NCI-H82 (cell line): ENCODE results near the gene FAM219B.

ENCODE experiments used
- DNase-seq: peaks from one replicate; lab custom pipeline; 2025; lab: John Stamatoyannopoulos, UW

Gene FAM219B

DNA sequence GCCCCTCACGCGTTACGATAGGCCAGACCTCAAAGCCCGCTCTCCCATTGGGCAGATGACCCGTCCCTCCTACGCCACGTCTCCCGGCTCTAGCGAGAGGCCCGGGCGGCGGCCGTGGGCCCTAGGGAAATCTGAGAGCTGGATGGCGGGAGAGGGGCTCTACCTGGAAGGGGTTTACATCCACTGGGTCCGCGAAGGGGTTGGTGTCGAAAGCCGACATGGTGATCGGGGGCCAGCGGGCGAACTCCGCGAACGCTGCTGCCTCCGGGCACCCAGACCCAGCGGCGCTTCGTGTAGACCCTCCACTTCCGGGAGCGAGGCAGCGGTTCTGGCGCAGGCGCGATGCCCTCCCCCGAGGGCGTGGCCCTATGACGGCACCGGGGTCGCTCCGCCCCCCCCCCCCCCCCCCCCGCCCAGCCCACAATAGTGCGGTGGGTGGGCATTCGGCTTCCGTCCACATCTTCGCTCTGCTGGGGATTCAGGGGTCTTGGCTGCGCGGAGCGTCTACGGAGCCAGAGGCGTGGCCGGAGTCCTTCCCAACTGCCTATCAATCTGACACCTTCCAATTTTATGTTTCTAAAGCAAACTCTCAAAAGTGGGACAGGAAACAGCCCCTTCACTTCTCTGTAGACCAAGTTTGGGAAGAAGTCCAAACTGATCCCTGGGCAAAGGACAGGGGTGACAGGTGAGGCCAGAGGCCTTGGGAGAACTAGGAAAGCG, 33.5 kb downstream of the FAM219B start, which contains the start of gene SCAMP2:
Gene SCAMP2, minus strand, starts transcription at position 330 of the 720 bp plus-strand sequence. Its CDS starts 110 bp downstream, at position 220.
- peak; percentile 98 for DNase-seq

- no peak for DNase-seq
These were observed 34.0 kb downstream of the FAM219B start for GRCh38 chr15:74872702-74873035.

GRCh38 chr15:74870436-74871215, 36.0 kb downstream of the FAM219B start:
- no peak for DNase-seq

GRCh38 chr15:74869726-74870407, 36.8 kb downstream of the FAM219B start:
- no peak for DNase-seq

DNA sequence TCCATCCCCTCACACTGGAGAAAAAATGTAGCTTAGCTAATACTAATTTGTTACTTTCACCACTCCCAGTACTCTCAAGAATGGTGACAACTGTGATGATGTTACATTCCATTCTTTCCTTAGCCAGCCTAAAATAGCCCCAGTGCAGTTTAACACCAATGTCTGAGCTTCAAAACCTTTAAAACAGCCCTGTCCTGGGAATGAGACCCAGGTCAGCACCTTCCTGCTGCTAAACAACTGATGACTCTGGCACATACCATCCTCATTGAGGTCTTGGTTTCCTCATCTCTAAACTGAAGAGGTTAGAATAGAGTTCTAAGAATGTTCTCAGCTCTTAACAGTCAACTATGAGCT, 37.3 kb downstream of the FAM219B start:
- DNase-seq, result no peak

DNA sequence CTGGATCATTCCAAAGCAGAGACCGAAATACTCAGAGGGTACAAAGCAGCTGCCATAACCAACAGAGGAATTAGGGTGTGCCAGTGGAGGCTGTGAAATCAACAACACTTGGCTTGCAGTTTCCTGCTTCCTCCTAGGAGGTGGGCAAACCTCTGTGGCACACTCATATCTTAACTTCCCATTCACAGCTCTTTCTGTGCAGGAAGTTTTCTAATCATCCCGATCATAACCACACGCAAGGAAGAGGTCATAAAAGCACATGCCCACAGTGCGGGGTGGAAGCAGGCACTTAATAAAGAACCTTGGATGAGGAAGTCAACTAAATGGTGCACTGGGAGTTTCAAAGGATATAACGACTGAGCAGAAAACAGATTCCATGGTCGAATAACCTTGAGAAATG, 38.6 kb downstream of the FAM219B start:
- no peak for DNase-seq

DNA sequence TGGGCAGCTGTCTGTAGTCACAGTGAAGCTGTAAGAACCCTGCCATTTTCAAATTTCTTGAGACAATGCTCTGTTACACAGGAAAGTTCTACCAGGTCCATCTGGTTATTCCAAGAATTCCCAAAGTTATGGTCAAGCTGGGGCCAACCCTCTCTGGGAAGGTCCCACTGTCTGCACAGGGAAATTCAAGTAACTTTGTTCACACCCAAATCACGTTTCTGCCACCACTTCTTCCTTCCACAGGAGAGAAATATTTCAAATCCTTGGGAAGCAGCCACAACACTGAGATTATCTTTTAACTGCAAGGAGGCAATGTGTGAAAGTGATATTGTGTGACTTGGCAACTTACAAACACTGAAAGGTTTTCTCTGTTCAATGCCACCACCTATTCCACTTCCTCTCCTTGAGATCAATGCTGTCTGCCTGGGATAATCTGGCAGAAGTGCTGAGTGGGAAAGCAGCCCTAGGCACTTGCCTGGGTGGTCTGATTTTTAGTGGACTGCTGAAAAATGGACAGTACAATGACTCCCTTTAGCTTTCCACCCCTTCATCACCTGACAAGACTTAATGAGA, 39.1 kb downstream of the FAM219B start:
- no peak for DNase-seq

DNA sequence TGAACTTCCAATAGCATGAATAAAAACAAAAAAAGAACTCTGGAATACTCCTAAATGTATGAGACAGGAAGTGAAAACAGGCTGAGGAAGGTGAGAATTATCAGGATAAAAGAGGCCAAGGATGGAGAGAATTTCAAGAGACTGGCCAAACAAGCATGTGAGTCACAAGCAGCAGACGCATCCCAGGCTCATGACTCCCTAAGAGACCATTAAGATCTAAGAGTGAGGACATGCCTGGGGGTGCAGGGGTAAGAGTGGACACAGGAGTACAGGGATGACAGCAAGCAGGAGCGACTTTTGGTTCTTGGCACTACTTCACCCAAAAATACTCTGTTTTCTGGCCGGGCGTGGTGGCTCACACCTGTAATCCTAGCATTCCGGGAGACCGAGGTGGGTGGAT, 40.6 kb downstream of the FAM219B start:
- DNase-seq, result no peak

GRCh38 chr15:74865316-74865715, 41.3 kb downstream of the FAM219B start:
- DNase-seq, result no peak

DNA sequence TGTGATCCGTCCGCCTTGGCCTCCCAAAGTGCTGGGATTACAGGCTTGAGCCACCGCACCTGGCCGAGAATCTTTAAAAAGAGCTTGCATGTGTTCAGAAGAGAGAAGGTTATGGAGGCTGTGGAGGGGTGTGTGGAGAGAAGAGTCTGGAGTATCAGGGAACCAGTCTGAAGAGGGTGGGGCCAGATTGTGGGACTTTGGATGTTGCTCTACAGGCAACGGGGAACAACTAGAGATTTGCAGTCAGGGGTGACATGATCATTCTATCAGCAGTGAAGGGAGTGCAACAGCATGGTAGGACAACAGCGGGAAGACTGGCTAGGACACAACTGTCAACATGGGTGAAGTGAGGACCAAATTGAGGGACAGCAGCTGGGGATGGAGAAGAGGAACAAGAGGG, 42.4 kb downstream of the FAM219B start:
- DNase-seq, result no peak

GRCh38 chr15:74863239-74864056, 43.2 kb downstream of the FAM219B start:
- DNase-seq, result no peak

- no peak for DNase-seq
These were observed 48.3 kb downstream of the FAM219B start for GRCh38 chr15:74858369-74858740.

GRCh38 chr15:74857671-74858368, 48.8 kb downstream of the FAM219B start:
- no peak for DNase-seq

- DNase-seq, result no peak
These were observed 49.5 kb downstream of the FAM219B start for GRCh38 chr15:74857082-74857655.

- DNase-seq, result no peak
These were observed 50.1 kb downstream of the FAM219B start for GRCh38 chr15:74856537-74856936.

DNA sequence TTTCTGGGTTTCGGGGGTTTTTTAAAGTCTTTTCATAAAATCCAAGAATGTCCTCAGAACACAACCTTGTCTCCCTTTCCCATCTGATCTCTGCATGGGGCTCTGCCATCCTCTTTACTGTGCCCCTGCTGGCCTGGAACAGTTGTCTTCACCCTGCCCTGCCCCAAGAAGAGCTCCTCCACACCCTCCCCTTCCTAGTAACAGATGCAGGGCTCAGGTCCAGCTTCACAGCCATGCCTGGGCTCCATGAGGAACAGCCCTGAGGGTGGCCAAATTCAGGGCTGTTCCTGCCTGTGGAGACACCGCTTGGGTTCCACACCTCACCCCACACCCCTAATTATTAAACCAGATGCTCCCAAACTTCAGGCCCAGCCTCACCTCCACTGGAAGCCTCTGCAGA, 50.8 kb downstream of the FAM219B start:
- no peak for DNase-seq

- no peak for DNase-seq
These were observed 52.1 kb downstream of the FAM219B start for GRCh38 chr15:74854453-74855022.

- DNase-seq, result no peak
These were observed 54.7 kb downstream of the FAM219B start for GRCh38 chr15:74851960-74852359.

DNA sequence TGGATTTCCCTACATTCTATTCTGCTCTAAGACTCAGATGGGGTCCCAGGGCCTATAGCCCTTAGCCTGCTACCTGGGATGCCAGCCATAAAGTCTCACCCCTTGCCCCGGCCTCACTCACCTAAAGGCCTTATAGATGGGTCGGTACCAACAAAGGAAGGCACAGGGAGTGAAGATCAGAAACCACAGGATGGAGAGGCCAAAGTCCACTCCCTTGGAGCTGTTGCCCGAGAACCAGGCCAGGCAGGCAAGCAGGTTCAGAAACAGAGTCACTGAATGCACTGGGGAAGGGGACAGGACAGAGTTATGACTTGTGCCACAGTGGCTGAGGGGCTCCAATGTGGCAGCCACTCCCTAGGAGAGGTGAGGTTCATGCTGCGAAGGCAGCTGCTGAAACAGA, 56.3 kb downstream of the FAM219B start:
- no peak for DNase-seq
